HCT116 (cell line): ENCODE measurements around the gene GAD1.

Source experiments
- CEBPB ChIP-seq: IDR thresholded peaks from 2 replicates; pipeline ENCODE4 v1.6.1; 2012; ENCODE audit warnings: low read depth
- CTCF ChIP-seq, 3 experiments: fragments of 200-600 bp in 1 of 3; sonication (generic) in 1 of 3; IDR thresholded peaks in 2 of 3; conservative IDR thresholded peaks in 1 of 3; 2 replicates each; pipeline ENCODE4 v1.5.1; 2012 to 2017; ENCODE audit warnings: low read depth in 2 of 3, low read length in 2 of 3, antibody characterized with exemption in 1 of 3, borderline replicate concordance in 1 of 3, control low read depth in 1 of 3, mild to moderate bottlenecking in 1 of 3, mixed read lengths in 1 of 3, mixed run types in 1 of 3, moderate library complexity in 1 of 3; ENCODE audit not compliant: insufficient read depth in 1 of 3
- FOSL1 ChIP-seq: IDR thresholded peaks from 2 replicates; pipeline ENCODE4 v1.6.1; 2012; ENCODE audit warnings: low read depth
- ZFX ChIP-seq: fragments of 450-650 bp; IDR thresholded peaks from 2 replicates; pipeline ENCODE4 v1.6.1; 2017

- no peak for TF ChIP-seq FOSL1
- TF ChIP-seq CEBPB: no peak
- no peak for TF ChIP-seq ZFX
- TF ChIP-seq CTCF (IDR thresholded peaks at IDR 0.05 in 2 of 3, conservative IDR thresholded peaks at IDR 0.05 in 1 of 3; ENCODE audit: borderline replicate concordance in 1 of 3, insufficient read depth in 1 of 3, low read depth in 2 of 3, low read length in 2 of 3): no peak
Measured at GRCh38 chr2:170821531-170822289, 5.0 kb downstream of the GAD1 start.
